ENCODE measurements around the gene CYP2S1. TPM values are rescaled to one million over a fixed set of nuclear protein-coding genes. Genes with fewer than 3 reads are reported as not detected.

Gene CYP2S1
- total RNA-seq, 4 donors from 2014 or later = 0.48 to 1.2 TPM; not detected in 2

GRCh38 chr19:41239961-41240574, 47.0 kb downstream of the CYP2S1 start:
- DNase-seq = no peak
- H3K9me3 ChIP-seq = no peaks in the 10 kb centered on the region
- intact Hi-C loops (cut with DNase I; ENCODE audit: low total_unique reads) = no loop called here
- no peak overlapping the region for H3K4me3 ChIP-seq
- no peak overlapping the region for H3K27ac ChIP-seq
- no peaks in the 10 kb centered on the region for H3K4me1 ChIP-seq
- no peaks in the 10 kb centered on the region for H3K36me3 ChIP-seq
- H3K27me3 ChIP-seq = no peaks in the 10 kb centered on the region
- no peak for TF ChIP-seq CTCF (IDR thresholded peaks at IDR 0.05)
- TF ChIP-seq POLR2A (IDR thresholded peaks at IDR 0.05) = no peak

GRCh38 chr19:41241859-41242258, 48.8 kb downstream of the CYP2S1 start:
- no peak overlapping the region for H3K4me3 ChIP-seq
- no peaks in the 10 kb centered on the region for H3K4me1 ChIP-seq
- intact Hi-C loops (cut with DNase I; ENCODE audit: low total_unique reads) = no loop called here
- no peak for DNase-seq
- H3K36me3 ChIP-seq = no peaks in the 10 kb centered on the region
- no peaks in the 10 kb centered on the region for H3K27me3 ChIP-seq
- no peaks in the 10 kb centered on the region for H3K9me3 ChIP-seq
- TF ChIP-seq POLR2A (IDR thresholded peaks at IDR 0.05) (no peak), CTCF (IDR thresholded peaks at IDR 0.05) (no peak)
- H3K27ac ChIP-seq = no peak overlapping the region

- TF ChIP-seq POLR2A (IDR thresholded peaks at IDR 0.05) (no peak), CTCF (IDR thresholded peaks at IDR 0.05) (no peak)
- no peak overlapping the region for H3K4me3 ChIP-seq
- no peak overlapping the region for H3K27ac ChIP-seq
- DNase-seq = no peak
- no peaks in the 10 kb centered on the region for H3K36me3 ChIP-seq
- intact Hi-C loops (cut with DNase I; ENCODE audit: low total_unique reads) = no loop called here
- no peaks in the 10 kb centered on the region for H3K4me1 ChIP-seq
- no peaks in the 10 kb centered on the region for H3K27me3 ChIP-seq
- no peaks in the 10 kb centered on the region for H3K9me3 ChIP-seq
Measured at GRCh38 chr19:41244117-41244516, 51.1 kb downstream of the CYP2S1 start.

- Histone ChIP-seq H3K4me1 (no peaks in the 10 kb centered on the region), H3K36me3 (no peaks in the 10 kb centered on the region), H3K27me3 (no peaks in the 10 kb centered on the region), H3K27ac (no peak overlapping the region), H3K4me3 (no peak overlapping the region), H3K9me3 (no peaks in the 10 kb centered on the region)
- DNase-seq = no peak
- intact Hi-C loops (cut with DNase I; ENCODE audit: low total_unique reads) = no loop called here
- no peak for TF ChIP-seq CTCF (IDR thresholded peaks at IDR 0.05)
- TF ChIP-seq POLR2A (IDR thresholded peaks at IDR 0.05) = no peak
Measured at GRCh38 chr19:41245843-41246242, 52.8 kb downstream of the CYP2S1 start.

GRCh38 chr19:41248895-41249294, 55.9 kb downstream of the CYP2S1 start:
- H3K36me3 ChIP-seq = no peaks in the 10 kb centered on the region
- no peak overlapping the region for H3K4me3 ChIP-seq
- DNase-seq = no peak
- no peak for TF ChIP-seq CTCF (IDR thresholded peaks at IDR 0.05)
- no peak for TF ChIP-seq POLR2A (IDR thresholded peaks at IDR 0.05)
- H3K9me3 ChIP-seq = no peaks in the 10 kb centered on the region
- no peak overlapping the region for H3K27ac ChIP-seq
- H3K4me1 ChIP-seq = no peaks in the 10 kb centered on the region
- intact Hi-C loops (cut with DNase I; ENCODE audit: low total_unique reads) = no loop called here
- no peaks in the 10 kb centered on the region for H3K27me3 ChIP-seq
